Thyroid gland (tissue), 4 donors: Measurements from ENCODE around the gene PRKCA.

ENCODE experiments used
- POLR2A ChIP-seq, 2 donors: fragments of 450-650 bp; IDR thresholded peaks; one replicate each; pipeline ENCODE4 v1.6.1; 2017; ENCODE audit warnings: antibody characterized with exemption in 2 of 2, mild to moderate bottlenecking in 2 of 2, moderate library complexity in 1 of 2
- TF ChIP-seq, protein P1 (sequence below), 6 experiments: fragments of 200-600 bp in 3 of 6; fragments of 450-650 bp in 3 of 6; sonication (generic) in 3 of 6; IDR thresholded peaks; one replicate each; pipeline ENCODE4 v1.5.1; 2016 to 2019; ENCODE audit warnings: antibody characterized with exemption in 6 of 6, mild to moderate bottlenecking in 2 of 6, inconsistent platforms in 1 of 6, moderate library complexity in 1 of 6

DNA sequence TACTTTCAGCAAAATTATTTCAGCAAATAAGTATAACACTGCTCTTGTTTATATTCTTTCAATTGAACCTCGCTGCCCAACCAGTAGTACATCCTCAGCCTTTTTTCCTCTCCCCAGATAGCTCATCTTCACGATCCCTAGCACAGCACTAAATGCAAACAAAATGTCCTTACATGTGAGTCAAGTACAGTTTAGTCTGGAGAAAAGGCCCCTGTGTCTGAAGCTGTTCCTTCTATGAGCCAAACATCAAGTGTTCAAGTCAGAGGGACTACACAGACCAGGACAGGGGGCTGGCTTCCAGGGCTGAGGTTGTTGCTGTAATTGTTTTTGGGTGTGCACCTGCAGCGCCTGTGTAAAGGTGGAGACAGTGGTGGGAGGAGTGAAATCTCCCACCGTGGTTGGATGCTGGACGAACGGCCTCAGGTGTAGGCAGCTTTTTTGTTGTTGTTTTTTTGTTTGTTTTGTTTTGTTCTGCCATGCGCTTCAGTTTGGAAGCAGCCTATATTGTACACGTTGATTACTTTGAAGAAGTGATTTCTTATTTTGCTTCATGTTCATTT lies 147.1 kb downstream of the PRKCA start:
- TF ChIP-seq, protein P1, sequence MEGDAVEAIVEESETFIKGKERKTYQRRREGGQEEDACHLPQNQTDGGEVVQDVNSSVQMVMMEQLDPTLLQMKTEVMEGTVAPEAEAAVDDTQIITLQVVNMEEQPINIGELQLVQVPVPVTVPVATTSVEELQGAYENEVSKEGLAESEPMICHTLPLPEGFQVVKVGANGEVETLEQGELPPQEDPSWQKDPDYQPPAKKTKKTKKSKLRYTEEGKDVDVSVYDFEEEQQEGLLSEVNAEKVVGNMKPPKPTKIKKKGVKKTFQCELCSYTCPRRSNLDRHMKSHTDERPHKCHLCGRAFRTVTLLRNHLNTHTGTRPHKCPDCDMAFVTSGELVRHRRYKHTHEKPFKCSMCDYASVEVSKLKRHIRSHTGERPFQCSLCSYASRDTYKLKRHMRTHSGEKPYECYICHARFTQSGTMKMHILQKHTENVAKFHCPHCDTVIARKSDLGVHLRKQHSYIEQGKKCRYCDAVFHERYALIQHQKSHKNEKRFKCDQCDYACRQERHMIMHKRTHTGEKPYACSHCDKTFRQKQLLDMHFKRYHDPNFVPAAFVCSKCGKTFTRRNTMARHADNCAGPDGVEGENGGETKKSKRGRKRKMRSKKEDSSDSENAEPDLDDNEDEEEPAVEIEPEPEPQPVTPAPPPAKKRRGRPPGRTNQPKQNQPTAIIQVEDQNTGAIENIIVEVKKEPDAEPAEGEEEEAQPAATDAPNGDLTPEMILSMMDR (IDR thresholded peaks at IDR 0.05): no peak
- TF ChIP-seq POLR2A (IDR thresholded peaks at IDR 0.05): no peak
